ENCODE measurements around the gene FSHR.

DNA sequence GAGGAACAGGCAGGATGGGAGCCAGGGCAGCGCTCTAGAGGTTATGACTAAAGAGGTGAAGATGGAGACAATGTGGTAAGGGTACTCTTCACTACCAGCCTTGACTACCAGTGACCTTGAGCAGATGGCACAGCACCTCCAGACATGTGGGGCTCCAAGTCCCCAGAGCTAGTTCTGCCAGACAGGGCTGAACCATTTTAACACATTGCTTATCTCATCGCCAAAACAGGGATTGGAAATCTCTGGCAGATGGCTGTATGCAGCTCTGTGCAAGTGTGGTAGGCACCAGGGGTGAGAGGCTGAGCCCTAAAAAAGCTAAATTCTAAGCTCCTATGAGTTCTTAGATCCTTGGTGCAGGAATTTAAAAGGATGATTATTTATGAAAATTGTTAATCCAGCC lies 41.3 kb downstream of the FSHR start:
- TF ChIP-seq EZH2 (IDR thresholded peaks at IDR 0.05; ENCODE audit: insufficient read depth, poor library complexity, severe bottlenecking), result no peak
- TF ChIP-seq EZH2phosphoT487 (IDR thresholded peaks at IDR 0.05; ENCODE audit: insufficient read depth, low read depth), result no peak

Data from GM23248 (cell line).